Measurements from ENCODE around the gene PRSS22.

PRSS22 gene

GRCh38 chr16:2825906-2826305 lies 32.1 kb downstream of the PRSS22 start:
- no peaks in the 10 kb centered on the region for H3K9me2 ChIP-seq (replicated peaks; ENCODE audit: insufficient read depth, low read length)
- no peaks in the 10 kb centered on the region for H3K27me3 ChIP-seq (ENCODE audit: low read length)
- no peak overlapping the region for H2AFZ ChIP-seq (ENCODE audit: low read depth, low read length, severe bottlenecking)

GRCh38 chr16:2825049-2825742 lies 32.8 kb downstream of the PRSS22 start:
- Histone ChIP-seq H3K36me3 (ENCODE audit: low read length) (no peaks in the 10 kb centered on the region), H3F3A (ENCODE audit: insufficient read depth) (no peaks in the 10 kb centered on the region), H3K4me2 (ENCODE audit: low read depth, low read length, poor library complexity, severe bottlenecking) (no peak overlapping the region), H3K4me3 (ENCODE audit: insufficient read depth, low read length, poor library complexity, severe bottlenecking) (no peak overlapping the region), H3K9me3 (ENCODE audit: insufficient read depth, low read length) (no peaks in the 10 kb centered on the region), H3K27me3 (ENCODE audit: low read length) (no peaks in the 10 kb centered on the region), H2AFZ (ENCODE audit: low read depth, low read length, severe bottlenecking) (no peak overlapping the region), H3K79me2 (ENCODE audit: insufficient read depth, low read length) (no peaks in the 10 kb centered on the region), H3K9me2 (replicated peaks; ENCODE audit: insufficient read depth, low read length) (no peaks in the 10 kb centered on the region), H3K27ac (ENCODE audit: low read depth, low read length) (no peak overlapping the region), H3K9ac (ENCODE audit: low read length) (no peak overlapping the region), H4K20me1 (ENCODE audit: low read depth, low read length) (no peaks in the 10 kb centered on the region)
- TF ChIP-seq EZH2phosphoT487 (conservative IDR thresholded peaks at IDR 0.05; ENCODE audit: low read length) (no peak), CTCF (IDR thresholded peaks at IDR 0.05; ENCODE audit: insufficient read depth, low read length, poor library complexity, severe bottlenecking) (no peak)

More at GRCh38 chr16:2825906-2826305, 32.1 kb downstream of the PRSS22 start:
- H4K20me1 ChIP-seq (ENCODE audit: low read depth, low read length) = no peaks in the 10 kb centered on the region
- TF ChIP-seq EZH2phosphoT487 (conservative IDR thresholded peaks at IDR 0.05; ENCODE audit: low read length) = no peak
- TF ChIP-seq CTCF (IDR thresholded peaks at IDR 0.05; ENCODE audit: insufficient read depth, low read length, poor library complexity, severe bottlenecking) = no peak
- no peak overlapping the region for H3K4me3 ChIP-seq (ENCODE audit: insufficient read depth, low read length, poor library complexity, severe bottlenecking)
- H3K9ac ChIP-seq (ENCODE audit: low read length) = no peak overlapping the region
- no peaks in the 10 kb centered on the region for H3K36me3 ChIP-seq (ENCODE audit: low read length)
- H3F3A ChIP-seq (ENCODE audit: insufficient read depth) = no peaks in the 10 kb centered on the region
- H3K9me3 ChIP-seq (ENCODE audit: insufficient read depth, low read length) = no peaks in the 10 kb centered on the region
- H3K79me2 ChIP-seq (ENCODE audit: insufficient read depth, low read length) = no peaks in the 10 kb centered on the region
- H3K4me2 ChIP-seq (ENCODE audit: low read depth, low read length, poor library complexity, severe bottlenecking) = no peak overlapping the region
- no peak overlapping the region for H3K27ac ChIP-seq (ENCODE audit: low read depth, low read length)

- H3K36me3 ChIP-seq (ENCODE audit: low read length) = no peaks in the 10 kb centered on the region
- no peaks in the 10 kb centered on the region for H3K27me3 ChIP-seq (ENCODE audit: low read length)
- H3K9me2 ChIP-seq (replicated peaks; ENCODE audit: insufficient read depth, low read length) = no peaks in the 10 kb centered on the region
- no peaks in the 10 kb centered on the region for H3K79me2 ChIP-seq (ENCODE audit: insufficient read depth, low read length)
- H2AFZ ChIP-seq (ENCODE audit: low read depth, low read length, severe bottlenecking) = no peak overlapping the region
- H3K4me3 ChIP-seq (ENCODE audit: insufficient read depth, low read length, poor library complexity, severe bottlenecking) = no peak overlapping the region
- H3K27ac ChIP-seq (ENCODE audit: low read depth, low read length) = no peak overlapping the region
- H3F3A ChIP-seq (ENCODE audit: insufficient read depth) = no peaks in the 10 kb centered on the region
- no peak overlapping the region for H3K4me2 ChIP-seq (ENCODE audit: low read depth, low read length, poor library complexity, severe bottlenecking)
- no peak for TF ChIP-seq EZH2phosphoT487 (conservative IDR thresholded peaks at IDR 0.05; ENCODE audit: low read length)
- TF ChIP-seq CTCF (IDR thresholded peaks at IDR 0.05; ENCODE audit: insufficient read depth, low read length, poor library complexity, severe bottlenecking) = no peak
- H4K20me1 ChIP-seq (ENCODE audit: low read depth, low read length) = no peaks in the 10 kb centered on the region
- H3K9ac ChIP-seq (ENCODE audit: low read length) = no peak overlapping the region
- H3K9me3 ChIP-seq (ENCODE audit: insufficient read depth, low read length) = no peaks in the 10 kb centered on the region
These were observed 33.3 kb downstream of the PRSS22 start for GRCh38 chr16:2824626-2825025.

All from SU-DHL-6 (cell line).